WTC11 (cell line): Measurements from ENCODE around the gene SNRNP35. TPM values are rescaled to one million over a fixed set of nuclear protein-coding genes. Genes with fewer than 3 reads are reported as not detected.

ENCODE experiments used
- ATAC-seq: fragments of 200-7000 bp; cut with Tn5 transposase; 2 replicates; pipeline ENCODE4 v1.10.0; 2021; ENCODE audit warnings: mild to moderate bottlenecking, moderate library complexity
- CTCF ChIA-PET: fragments of 300-600 bp; sonication (Branson Sonifier 250); formaldehyde crosslinking; loops from one replicate; lab custom pipeline; 2021; ENCODE audit warnings: antibody characterized with exemption; lab: Charles Lee
- POLR2A ChIA-PET: fragments of 350-600 bp; sonication (Branson Sonifier 250); formaldehyde crosslinking; loops from one replicate; lab custom pipeline; 2021; ENCODE audit warnings: antibody characterized with exemption; lab: Charles Lee
- DNase-seq: peaks from one replicate; pipeline ENCODE4 v3.0.0; 2021; ENCODE audit warnings: low spot score
- H3K27ac Mint-ChIP-seq: 2 replicates; pipeline ENCODE4 v1.8.0; 2021; ENCODE audit warnings: mixed read lengths
- H3K27me3 Mint-ChIP-seq: 2 replicates; pipeline ENCODE4 v1.8.0; 2021; ENCODE audit warnings: low read depth, mild to moderate bottlenecking, moderate library complexity, mixed read lengths
- H3K36me3 Mint-ChIP-seq: 2 replicates; pipeline ENCODE4 v1.8.0; 2021; ENCODE audit warnings: mixed read lengths
- H3K4me1 Mint-ChIP-seq: 2 replicates; pipeline ENCODE4 v1.8.0; 2022; ENCODE audit warnings: mixed read lengths
- H3K4me3 Mint-ChIP-seq: 2 replicates; pipeline ENCODE4 v1.8.0; 2021; ENCODE audit warnings: mild to moderate bottlenecking, moderate library complexity, mixed read lengths
- H3K9me3 Mint-ChIP-seq: 2 replicates; pipeline ENCODE4 v1.8.0; 2021; ENCODE audit warnings: mixed read lengths
- ATF6 ChIP-seq: sonication (generic); formaldehyde crosslinking; IDR thresholded peaks from 2 replicates; pipeline ENCODE4 v1.8.1; 2023; ENCODE audit warnings: mild to moderate bottlenecking, missing genetic modification reagents
- CDX4 ChIP-seq: fragments of 250-450 bp; sonication (Bioruptor Pico); IDR thresholded peaks from 2 replicates; pipeline ENCODE4 v1.9.0; 2021; ENCODE audit warnings: moderate library complexity, mild to moderate bottlenecking, inconsistent platforms, borderline replicate concordance
- FOXP4 ChIP-seq: sonication (generic); formaldehyde crosslinking; IDR thresholded peaks from 2 replicates; pipeline ENCODE4 v1.8.0; 2022; ENCODE audit warnings: mild to moderate bottlenecking, missing genetic modification reagents
- HMGA2 ChIP-seq: fragments of 250-450 bp; sonication (Bioruptor Pico); IDR thresholded peaks from 2 replicates; pipeline ENCODE4 v1.4.0; 2021; ENCODE audit warnings: mild to moderate bottlenecking, moderate library complexity
- IRF1 ChIP-seq: sonication (generic); formaldehyde crosslinking; IDR thresholded peaks from 2 replicates; pipeline ENCODE4 v1.8.0; 2023; ENCODE audit warnings: missing genetic modification reagents
- JAZF1 ChIP-seq: fragments of 250-450 bp; sonication (Bioruptor Pico); IDR thresholded peaks from 2 replicates; pipeline ENCODE4 v1.9.0; 2021; ENCODE audit warnings: moderate library complexity, mild to moderate bottlenecking, inconsistent platforms
- JUN ChIP-seq: sonication (generic); formaldehyde crosslinking; IDR thresholded peaks from 2 replicates; pipeline ENCODE4 v1.8.0; 2023; ENCODE audit warnings: mild to moderate bottlenecking, missing genetic modification reagents
- NR3C1 ChIP-seq: sonication (generic); formaldehyde crosslinking; conservative IDR thresholded peaks from 2 replicates; pipeline ENCODE4 v1.8.1; 2023; ENCODE audit warnings: low read depth, mild to moderate bottlenecking, missing genetic modification reagents
- PRDM15 ChIP-seq: sonication (generic); formaldehyde crosslinking; IDR thresholded peaks from 2 replicates; pipeline ENCODE4 v1.8.0; 2022; ENCODE audit warnings: missing genetic modification reagents
- SOX15 ChIP-seq: fragments of 250-450 bp; sonication (Bioruptor Pico); IDR thresholded peaks from 2 replicates; pipeline ENCODE4 v1.9.0; 2021; ENCODE audit warnings: mild to moderate bottlenecking
- ZNF232 ChIP-seq: sonication (generic); formaldehyde crosslinking; IDR thresholded peaks from 2 replicates; pipeline ENCODE4 v1.8.0; 2022; ENCODE audit warnings: mild to moderate bottlenecking, missing genetic modification reagents
- ZNF396 ChIP-seq: fragments of 250-450 bp; sonication (Bioruptor Pico); IDR thresholded peaks from 2 replicates; pipeline ENCODE4 v1.8.0; 2021; ENCODE audit warnings: mild to moderate bottlenecking, moderate library complexity, borderline replicate concordance
- ZNF671 ChIP-seq: fragments of 250-450 bp; sonication (Bioruptor Pico); IDR thresholded peaks from 2 replicates; pipeline ENCODE4 v1.8.0; 2021; ENCODE audit warnings: mild to moderate bottlenecking
- total RNA-seq: library from RNA; stranded (reverse); gene quantifications from 3 replicates; pipeline ENCODE4 v1.2.3, GENCODE V29; 2021
- TF ChIP-seq, protein P1 (sequence below): sonication (generic); formaldehyde crosslinking; IDR thresholded peaks from 2 replicates; pipeline ENCODE4 v1.8.0; 2023; ENCODE audit warnings: missing genetic modification reagents, mild to moderate bottlenecking, borderline replicate concordance
- TF ChIP-seq, protein P2 (sequence below): fragments of 250-450 bp; sonication (Bioruptor Pico); IDR thresholded peaks from 2 replicates; pipeline ENCODE4 v2.1.2; 2022; ENCODE audit warnings: mild to moderate bottlenecking, moderate library complexity
- TF ChIP-seq, protein P3 (sequence below): sonication (generic); formaldehyde crosslinking; IDR thresholded peaks from 2 replicates; pipeline ENCODE4 v1.8.1; 2022; ENCODE audit warnings: missing genetic modification reagents, borderline replicate concordance

The SNRNP35 gene
- total RNA-seq, 1 experiment from 2014 or later: 20.0 TPM

GRCh38 chr12:123488539-123489230, 30.7 kb downstream of the SNRNP35 start:
- no peak overlapping the region for H3K4me3 Mint-ChIP-seq
- no peaks in the 10 kb centered on the region for H3K9me3 Mint-ChIP-seq
- CTCF ChIA-PET: interaction anchor here (1.3 kb wide), 1 partner anchor 93 kb away, joined by 3 read pairs; no protein-coding TSS in a partner anchor

More at GRCh38 chr12:123488539-123489230, 30.7 kb downstream of the SNRNP35 start:
- DNase-seq (peak; percentile 46), ATAC-seq (peak; percentile 60)
- 0 out of 2 replicates have a peak overlapping the region, but pooled peaks have one; percentile 60 for H3K27ac Mint-ChIP-seq
- H3K27me3 Mint-ChIP-seq: no peaks in the 10 kb centered on the region
- peaks cover 8% of the 10 kb centered on the region for H3K4me1 Mint-ChIP-seq
- no peak for TF ChIP-seq SOX15 (CRISPR knock-in tag)
- TF ChIP-seq, protein P1, sequence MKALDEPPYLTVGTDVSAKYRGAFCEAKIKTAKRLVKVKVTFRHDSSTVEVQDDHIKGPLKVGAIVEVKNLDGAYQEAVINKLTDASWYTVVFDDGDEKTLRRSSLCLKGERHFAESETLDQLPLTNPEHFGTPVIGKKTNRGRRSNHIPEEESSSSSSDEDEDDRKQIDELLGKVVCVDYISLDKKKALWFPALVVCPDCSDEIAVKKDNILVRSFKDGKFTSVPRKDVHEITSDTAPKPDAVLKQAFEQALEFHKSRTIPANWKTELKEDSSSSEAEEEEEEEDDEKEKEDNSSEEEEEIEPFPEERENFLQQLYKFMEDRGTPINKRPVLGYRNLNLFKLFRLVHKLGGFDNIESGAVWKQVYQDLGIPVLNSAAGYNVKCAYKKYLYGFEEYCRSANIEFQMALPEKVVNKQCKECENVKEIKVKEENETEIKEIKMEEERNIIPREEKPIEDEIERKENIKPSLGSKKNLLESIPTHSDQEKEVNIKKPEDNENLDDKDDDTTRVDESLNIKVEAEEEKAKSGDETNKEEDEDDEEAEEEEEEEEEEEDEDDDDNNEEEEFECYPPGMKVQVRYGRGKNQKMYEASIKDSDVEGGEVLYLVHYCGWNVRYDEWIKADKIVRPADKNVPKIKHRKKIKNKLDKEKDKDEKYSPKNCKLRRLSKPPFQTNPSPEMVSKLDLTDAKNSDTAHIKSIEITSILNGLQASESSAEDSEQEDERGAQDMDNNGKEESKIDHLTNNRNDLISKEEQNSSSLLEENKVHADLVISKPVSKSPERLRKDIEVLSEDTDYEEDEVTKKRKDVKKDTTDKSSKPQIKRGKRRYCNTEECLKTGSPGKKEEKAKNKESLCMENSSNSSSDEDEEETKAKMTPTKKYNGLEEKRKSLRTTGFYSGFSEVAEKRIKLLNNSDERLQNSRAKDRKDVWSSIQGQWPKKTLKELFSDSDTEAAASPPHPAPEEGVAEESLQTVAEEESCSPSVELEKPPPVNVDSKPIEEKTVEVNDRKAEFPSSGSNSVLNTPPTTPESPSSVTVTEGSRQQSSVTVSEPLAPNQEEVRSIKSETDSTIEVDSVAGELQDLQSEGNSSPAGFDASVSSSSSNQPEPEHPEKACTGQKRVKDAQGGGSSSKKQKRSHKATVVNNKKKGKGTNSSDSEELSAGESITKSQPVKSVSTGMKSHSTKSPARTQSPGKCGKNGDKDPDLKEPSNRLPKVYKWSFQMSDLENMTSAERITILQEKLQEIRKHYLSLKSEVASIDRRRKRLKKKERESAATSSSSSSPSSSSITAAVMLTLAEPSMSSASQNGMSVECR (CRISPR knock-in tag): no peak
- no peak for TF ChIP-seq NR3C1 (CRISPR knock-in tag)
- TF ChIP-seq, protein P2, sequence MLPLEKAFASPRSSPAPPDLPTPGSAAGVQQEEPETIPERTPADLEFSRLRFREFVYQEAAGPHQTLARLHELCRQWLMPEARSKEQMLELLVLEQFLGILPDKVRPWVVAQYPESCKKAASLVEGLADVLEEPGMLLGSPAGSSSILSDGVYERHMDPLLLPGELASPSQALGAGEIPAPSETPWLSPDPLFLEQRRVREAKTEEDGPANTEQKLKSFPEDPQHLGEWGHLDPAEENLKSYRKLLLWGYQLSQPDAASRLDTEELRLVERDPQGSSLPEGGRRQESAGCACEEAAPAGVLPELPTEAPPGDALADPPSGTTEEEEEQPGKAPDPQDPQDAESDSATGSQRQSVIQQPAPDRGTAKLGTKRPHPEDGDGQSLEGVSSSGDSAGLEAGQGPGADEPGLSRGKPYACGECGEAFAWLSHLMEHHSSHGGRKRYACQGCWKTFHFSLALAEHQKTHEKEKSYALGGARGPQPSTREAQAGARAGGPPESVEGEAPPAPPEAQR: no peak
- no peak for TF ChIP-seq FOXP4 (CRISPR knock-in tag)
- no peak for TF ChIP-seq PRDM15 (CRISPR knock-in tag)
- TF ChIP-seq ZNF671: no peak
- no peak for TF ChIP-seq ZNF232 (CRISPR knock-in tag)
- no peak for TF ChIP-seq CDX4 (CRISPR knock-in tag)
- TF ChIP-seq, protein P3, sequence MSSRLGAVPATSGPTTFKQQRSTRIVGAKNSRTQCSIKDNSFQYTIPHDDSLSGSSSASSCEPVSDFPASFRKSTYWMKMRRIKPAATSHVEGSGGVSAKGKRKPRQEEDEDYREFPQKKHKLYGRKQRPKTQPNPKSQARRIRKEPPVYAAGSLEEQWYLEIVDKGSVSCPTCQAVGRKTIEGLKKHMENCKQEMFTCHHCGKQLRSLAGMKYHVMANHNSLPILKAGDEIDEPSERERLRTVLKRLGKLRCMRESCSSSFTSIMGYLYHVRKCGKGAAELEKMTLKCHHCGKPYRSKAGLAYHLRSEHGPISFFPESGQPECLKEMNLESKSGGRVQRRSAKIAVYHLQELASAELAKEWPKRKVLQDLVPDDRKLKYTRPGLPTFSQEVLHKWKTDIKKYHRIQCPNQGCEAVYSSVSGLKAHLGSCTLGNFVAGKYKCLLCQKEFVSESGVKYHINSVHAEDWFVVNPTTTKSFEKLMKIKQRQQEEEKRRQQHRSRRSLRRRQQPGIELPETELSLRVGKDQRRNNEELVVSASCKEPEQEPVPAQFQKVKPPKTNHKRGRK (CRISPR knock-in tag): no peak
- TF ChIP-seq ZNF396: no peak
- no peak for TF ChIP-seq IRF1 (CRISPR knock-in tag)
- TF ChIP-seq ATF6: no peak
- no peak for TF ChIP-seq JUN (CRISPR knock-in tag)
- no peak for TF ChIP-seq HMGA2 (CRISPR knock-in tag)
- TF ChIP-seq JAZF1: no peak
- TF ChIP-seq, all 79 proteins: peak for 0
- POLR2A ChIA-PET: no interaction called here
- H3K36me3 Mint-ChIP-seq: no peaks in the 10 kb centered on the region
